GM20000 (cell line): ENCODE results near the gene BPIFB6.
"Not testable (repeated sequence)": the region's sequence is repeated elsewhere in the genome, so short reads cannot be mapped to it uniquely, and the experiment has no call there.

Experiments
- DNase-seq: peaks from one replicate; pipeline ENCODE4 v3.0.0; 2012; ENCODE audit warnings: low spot score
- TF ChIP-seq, protein P1 (sequence below): IDR thresholded peaks from 2 replicates; pipeline ENCODE4 v1.5.1; 2012; ENCODE audit warnings: mild to moderate bottlenecking, control low read depth; ENCODE audit errors: extremely low read depth, missing control alignments

Gene BPIFB6

GRCh38 chr20:33037456-33037855 is 6.0 kb downstream of the BPIFB6 start:
- DNase-seq: no peak
- TF ChIP-seq, protein P1, sequence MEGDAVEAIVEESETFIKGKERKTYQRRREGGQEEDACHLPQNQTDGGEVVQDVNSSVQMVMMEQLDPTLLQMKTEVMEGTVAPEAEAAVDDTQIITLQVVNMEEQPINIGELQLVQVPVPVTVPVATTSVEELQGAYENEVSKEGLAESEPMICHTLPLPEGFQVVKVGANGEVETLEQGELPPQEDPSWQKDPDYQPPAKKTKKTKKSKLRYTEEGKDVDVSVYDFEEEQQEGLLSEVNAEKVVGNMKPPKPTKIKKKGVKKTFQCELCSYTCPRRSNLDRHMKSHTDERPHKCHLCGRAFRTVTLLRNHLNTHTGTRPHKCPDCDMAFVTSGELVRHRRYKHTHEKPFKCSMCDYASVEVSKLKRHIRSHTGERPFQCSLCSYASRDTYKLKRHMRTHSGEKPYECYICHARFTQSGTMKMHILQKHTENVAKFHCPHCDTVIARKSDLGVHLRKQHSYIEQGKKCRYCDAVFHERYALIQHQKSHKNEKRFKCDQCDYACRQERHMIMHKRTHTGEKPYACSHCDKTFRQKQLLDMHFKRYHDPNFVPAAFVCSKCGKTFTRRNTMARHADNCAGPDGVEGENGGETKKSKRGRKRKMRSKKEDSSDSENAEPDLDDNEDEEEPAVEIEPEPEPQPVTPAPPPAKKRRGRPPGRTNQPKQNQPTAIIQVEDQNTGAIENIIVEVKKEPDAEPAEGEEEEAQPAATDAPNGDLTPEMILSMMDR: no peak

DNA sequence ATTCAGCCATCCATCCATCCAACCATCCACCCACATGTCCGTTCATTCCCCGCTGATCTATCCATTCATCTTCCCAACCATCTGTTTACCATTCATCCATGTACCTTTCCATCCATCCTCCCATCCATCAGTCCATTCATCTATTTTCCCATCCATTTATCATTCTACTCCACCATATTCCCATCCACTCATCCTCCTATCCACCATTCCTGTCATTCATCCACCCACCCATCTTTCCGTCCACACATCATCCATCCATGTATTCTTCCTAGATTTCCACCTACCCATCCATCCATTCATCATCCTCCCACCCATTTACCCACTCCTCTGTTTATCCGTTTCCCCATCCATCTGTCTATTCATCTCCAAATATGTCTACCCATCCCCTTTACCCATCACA is 6.8 kb downstream of the BPIFB6 start:
- TF ChIP-seq, protein P1: no peak

DNA sequence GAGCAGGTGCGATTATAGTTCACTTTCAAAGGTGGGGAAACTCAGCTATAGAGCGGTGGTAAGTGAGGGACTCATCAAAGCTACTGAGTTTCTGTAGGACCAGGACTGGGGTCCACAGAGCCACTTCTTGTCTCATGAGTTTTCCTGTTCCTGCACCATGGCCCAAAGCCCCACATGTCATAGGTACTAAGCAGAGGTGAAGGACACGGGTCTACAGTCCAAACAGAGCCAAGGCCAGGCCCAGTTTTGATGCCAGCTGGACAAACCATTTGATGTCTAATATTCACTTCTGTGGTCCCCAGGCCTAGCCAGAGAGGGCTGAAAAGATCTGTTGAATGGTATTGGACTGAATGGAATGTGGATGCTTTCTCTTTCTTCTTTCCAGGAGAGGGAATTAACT is 11.0 kb downstream of the BPIFB6 start:
- TF ChIP-seq, protein P1: no peak

More for the DNA sequence above, 6.8 kb downstream of the BPIFB6 start:
- no peak for DNase-seq

GRCh38 chr20:33042983-33043730 is 11.7 kb downstream of the BPIFB6 start:
- no peak for DNase-seq
- TF ChIP-seq, protein P1: no peak

More for the DNA sequence above, 11.0 kb downstream of the BPIFB6 start:
- no peak for DNase-seq

- TF ChIP-seq, protein P1: no peak
- DNase-seq: no peak
Measured at GRCh38 chr20:33043731-33044181, 12.3 kb downstream of the BPIFB6 start.

GRCh38 chr20:33045129-33045721 is 13.8 kb downstream of the BPIFB6 start:
- not testable (repeated sequence) for DNase-seq

DNA sequence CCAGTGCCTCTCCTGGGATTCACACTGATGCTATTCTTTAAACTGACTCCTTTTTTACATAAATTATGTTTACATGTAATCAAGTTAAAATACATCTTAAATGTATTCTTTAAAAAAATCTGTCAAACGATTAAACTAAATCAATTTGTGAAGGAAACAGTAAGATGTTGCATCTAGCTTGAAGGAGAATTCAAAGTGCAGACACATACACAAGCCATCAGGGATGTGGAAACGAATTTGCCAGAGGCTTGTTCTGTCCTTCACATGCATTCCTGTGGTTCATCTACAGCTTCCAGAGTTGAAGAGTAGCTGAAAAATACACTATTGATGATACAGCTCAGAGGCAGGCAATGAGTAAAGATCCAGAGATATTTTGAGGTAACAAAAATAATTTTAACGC is 15.0 kb downstream of the BPIFB6 start:
- no peak for DNase-seq
- TF ChIP-seq, protein P1: no peak
